ENCODE results near the gene HENMT1. TPM values are rescaled to one million over a fixed set of nuclear protein-coding genes. Genes with fewer than 3 reads are reported as not detected.

HENMT1 gene
- polyA plus RNA-seq, 4 donors, result 11.8 to 13.2 (median 12.3) TPM

DNA sequence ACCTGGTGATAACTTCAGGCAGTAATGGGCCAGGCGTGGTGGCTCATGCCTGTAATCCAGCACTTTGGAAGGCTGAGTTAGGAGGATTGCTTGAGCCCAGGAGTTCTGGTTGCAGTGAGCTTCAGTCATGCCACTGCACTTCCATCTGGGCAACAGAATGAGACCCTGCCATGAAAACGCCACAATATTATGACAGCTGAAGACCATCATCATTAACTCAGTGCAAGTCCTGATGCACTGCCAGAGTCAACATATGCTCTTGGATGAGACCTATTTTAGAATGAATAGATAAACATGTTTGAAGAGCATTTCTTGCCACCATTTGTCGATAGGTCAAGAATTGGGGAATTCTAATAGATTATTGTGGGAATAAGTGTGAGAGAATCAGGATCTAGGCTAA, 26.4 kb downstream of the HENMT1 start:
- no peak for DNase-seq (ENCODE audit: low read depth in 4 of 4, low spot score in 2 of 4)

DNA sequence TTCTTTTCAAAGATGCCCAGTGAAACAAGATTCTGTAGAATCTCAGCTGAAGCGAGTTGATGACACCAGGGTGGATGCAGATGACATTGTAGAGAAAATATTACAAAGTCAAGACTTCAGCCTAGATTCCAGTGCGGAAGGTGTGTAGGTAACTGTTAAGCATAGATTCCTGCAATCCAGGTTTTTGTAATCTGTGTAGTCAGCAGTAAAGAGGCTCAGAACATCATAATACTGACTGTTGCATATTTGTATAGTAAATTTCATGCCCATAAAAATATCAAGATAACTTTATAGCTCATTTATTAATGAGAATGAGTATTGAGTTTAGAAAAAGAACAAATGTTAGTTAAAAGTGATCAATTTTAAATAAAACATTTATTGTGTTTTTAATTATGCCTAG, 32.2 kb downstream of the HENMT1 start:
- no peak for DNase-seq (ENCODE audit: low read depth in 4 of 4, low spot score in 2 of 4)

DNA sequence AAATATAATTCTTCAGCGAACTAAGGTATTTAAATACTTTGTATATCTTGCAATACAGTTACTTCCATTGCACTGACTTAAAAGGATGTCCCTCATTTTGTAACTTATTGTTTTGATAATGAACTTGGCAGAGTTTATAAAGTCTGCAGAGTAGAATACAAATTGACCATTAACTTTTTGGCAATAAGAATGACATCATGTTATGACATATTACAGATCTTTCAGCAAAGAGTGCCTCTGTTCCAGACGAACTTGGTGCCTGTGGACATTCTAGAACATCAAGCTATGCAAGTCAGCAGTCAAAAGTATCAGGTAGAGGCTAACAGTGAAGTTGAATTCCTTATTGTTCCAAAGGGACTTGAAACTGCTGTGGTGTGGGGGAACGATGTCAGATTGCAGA, 32.9 kb downstream of the HENMT1 start:
- DNase-seq (ENCODE audit: low read depth in 4 of 4, low spot score in 2 of 4), result no peak

DNA sequence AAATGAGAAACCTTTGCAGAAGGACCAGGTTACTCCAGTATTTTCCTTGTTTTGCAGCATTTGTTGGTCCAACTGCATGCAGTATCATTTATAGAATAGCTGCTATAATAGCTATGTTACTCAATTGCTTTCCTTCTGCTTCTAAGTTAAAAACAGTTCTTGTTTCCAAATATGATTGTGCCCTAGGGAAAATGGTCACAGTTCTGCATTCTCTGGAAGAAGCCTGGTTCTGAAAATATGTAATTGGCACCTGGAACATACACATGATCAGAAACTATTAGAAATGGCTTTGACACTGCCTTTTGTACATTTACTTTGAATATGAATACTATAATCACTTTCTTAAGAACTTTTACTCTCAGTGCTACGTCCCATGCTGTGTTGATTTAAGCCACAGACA, 33.6 kb downstream of the HENMT1 start:
- no peak for DNase-seq (ENCODE audit: low read depth in 4 of 4, low spot score in 2 of 4)

DNA sequence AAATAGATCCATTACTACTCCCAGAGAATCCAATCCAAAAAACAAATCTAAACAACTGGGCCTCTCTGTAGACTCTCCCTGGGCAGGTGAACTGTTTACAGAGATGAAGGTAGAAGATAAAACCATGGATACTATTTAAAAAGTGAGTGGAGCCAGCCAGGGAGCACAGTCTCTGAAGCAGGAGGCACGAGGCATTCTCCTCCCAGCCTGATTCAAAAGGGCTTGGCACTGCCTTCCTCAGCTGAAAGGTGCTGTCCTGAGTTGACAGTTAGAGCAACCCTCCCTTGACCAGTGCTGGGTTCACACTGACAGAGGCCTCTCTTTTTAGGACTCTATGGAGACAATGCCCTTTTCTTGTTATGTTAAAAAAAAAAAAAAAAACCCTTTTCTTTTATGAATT, 36.8 kb downstream of the HENMT1 start:
- DNase-seq (ENCODE audit: low read depth in 4 of 4, low spot score in 2 of 4), result no peak

DNA sequence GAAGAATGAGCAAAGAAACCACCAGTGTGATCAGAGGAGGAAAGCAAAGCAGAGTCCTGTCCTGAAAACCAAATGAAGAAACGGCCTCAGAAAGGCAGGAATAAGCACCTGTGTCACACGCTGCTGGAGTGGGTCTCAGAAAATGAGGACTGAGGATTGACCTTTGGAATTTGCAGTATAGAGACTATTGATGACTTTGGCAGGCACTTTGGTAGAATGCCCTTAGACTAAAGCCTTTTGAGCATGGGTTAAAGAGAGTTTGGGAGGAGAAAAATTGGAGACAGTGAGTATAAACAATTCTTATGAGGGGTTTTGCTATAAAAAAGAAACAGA, 43.2 kb downstream of the HENMT1 start:
- DNase-seq (ENCODE audit: low read depth in 4 of 4, low spot score in 2 of 4), result no peak

DNA sequence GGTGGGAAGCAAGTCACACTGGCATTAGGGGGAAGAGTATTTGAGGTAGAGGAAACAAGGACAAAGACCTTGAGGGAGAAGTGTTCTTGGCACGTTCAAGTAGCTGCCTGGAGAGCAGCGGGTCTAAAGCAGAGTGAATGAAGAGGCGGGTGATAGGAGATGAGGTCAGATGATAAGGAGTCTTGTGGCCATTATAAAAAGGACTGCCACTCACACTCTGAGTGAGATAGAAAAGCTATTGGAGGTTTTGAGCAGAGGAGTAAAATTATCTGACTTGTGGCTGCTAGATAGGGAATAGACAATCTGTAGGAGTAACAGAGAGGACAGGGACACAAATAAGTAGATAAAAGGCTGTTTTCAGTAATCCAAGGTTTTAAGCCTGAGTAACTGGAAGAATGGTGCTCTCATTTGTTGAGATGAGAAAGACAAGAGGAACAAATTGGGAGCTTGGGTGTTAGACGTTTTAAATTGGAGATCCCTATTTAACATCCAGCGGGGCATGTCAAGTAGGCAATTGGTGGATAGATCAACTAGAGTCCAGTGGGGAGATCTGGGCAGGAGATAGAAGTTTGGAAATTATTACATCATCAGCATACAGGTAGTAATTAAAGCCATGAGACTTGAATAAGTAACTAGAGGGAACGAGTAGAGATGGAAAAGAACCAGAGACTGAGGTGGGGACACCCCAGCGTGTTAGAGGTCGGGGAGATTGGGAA, 43.7 kb downstream of the HENMT1 start:
- DNase-seq (ENCODE audit: low read depth in 4 of 4, low spot score in 2 of 4), result no peak

DNA sequence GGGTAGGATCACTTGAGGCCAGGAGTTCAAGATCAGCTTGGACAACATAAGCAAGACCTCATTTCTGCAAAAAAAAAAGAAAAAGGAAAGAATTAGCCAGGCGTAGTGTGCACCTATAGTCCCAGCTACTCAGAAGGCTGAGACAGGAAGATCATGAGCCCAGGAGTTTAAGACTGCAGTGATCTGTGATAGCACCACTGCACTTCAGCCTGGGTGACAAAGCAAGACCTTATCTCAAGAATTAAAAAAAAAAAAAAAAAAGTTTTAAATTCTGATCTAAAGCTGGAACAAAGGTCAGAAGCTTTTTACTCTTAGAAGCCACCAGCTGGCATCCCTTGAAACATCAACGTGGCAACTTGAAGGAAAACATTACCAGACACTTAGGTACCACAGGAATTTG, 45.3 kb downstream of the HENMT1 start:
- DNase-seq (ENCODE audit: low read depth in 4 of 4, low spot score in 2 of 4), result no peak

DNA sequence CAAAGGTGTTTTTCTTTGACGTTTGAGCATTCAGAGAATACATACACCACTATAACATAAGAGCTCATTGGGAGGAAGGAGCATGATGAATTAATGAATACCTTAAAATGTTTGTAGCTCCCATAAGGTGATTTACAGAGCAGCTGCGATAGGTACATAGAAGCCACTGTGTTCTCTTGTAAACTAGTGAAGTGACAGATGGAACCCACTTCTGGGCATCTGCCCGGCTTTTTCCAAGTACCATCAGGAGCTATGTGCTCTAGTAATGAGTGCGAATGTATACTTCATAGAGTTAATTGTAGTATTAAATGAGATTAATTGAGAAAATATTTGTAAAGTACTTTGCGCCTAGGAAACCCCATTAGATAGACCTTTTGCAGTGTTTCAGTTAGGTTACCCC, 48.4 kb downstream of the HENMT1 start:
- DNase-seq (ENCODE audit: low read depth in 4 of 4, low spot score in 2 of 4), result no peak

DNA sequence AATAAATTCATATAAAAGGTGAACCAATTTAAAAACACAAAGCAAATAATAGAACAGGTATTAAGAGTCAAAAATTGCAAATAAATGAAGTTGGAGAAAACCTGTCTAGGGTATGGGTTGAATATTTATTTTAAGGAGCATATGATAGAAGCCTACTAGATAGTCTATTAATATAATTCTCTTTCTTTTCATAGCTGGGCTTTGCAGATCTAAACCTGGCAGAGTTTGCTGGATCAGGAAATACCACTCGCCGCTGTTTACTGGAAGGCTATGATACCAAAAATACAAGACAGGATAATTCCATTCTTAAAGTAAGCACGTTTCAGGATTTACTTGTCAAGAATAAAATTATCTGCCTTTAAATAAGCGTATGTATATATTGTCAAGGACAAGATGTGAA, 48.9 kb downstream of the HENMT1 start:
- no peak for DNase-seq (ENCODE audit: low read depth in 4 of 4, low spot score in 2 of 4)

DNA sequence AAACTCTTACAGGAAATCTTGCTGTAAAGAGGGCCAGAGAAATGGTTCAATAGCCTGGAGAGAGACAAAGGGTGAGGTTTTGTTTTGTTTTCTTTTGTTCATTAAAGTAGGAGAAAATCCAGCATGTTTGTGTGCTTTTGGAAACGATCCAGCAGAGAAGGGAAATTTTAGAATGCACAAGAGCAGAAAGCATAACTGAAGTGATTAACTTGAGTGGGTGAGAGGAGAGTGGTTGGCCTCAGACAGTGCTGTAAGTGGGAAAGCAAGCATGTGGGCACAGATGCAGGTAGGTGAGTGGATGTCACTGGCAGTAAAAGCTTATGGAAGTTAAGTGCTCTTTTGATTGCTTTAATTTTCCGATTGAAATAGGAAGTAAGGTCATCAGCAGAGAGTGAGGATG, 50.8 kb downstream of the HENMT1 start:
- no peak for DNase-seq (ENCODE audit: low read depth in 4 of 4, low spot score in 2 of 4)

DNA sequence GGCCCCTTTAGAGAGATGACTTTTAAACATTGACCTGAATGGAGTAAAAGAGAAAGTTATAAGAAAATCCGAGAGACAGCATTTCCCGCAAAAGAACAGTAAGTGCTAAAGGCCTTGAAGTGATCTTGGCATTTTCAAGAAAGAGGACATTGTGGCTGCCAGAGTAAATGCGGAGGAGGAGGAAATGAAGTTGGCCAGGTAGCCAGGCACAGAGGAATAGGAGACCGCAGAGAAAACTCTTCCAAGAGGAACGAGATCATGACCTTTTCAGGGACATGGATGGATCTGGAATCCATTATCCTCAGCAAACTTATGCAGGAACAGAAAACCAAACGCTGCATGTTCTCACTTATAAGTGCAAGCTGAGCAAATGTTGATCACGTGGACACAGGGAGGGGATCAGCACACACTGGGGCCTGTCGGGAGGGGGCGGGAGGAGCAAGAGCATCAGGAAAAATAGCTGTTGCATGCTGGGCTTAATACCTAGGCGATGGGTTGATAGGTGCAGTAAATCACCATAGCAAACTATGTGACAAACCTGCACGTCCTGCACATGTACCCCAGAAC, 51.3 kb downstream of the HENMT1 start:
- no peak for DNase-seq (ENCODE audit: low read depth in 4 of 4, low spot score in 2 of 4)

DNA sequence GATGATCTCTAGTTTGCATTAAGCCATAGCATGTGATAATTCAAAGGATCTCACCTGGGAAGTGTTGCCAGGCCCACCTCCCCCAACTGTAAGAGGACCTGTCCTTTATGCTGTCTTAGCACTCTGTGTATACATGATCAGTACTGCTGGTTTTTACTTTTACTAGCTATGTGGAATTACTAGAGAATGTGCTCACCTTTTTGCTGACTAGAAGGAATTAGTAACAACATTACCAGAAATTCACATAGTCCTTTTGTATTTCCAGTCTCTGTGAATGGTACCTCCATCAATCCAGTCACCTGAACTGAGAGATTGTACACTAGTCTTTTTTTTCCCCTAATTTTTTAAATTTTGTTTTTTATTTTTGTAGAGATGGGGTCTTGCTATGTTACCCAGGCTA, 54.4 kb downstream of the HENMT1 start:
- DNase-seq (ENCODE audit: low read depth in 4 of 4, low spot score in 2 of 4), result no peak

DNA sequence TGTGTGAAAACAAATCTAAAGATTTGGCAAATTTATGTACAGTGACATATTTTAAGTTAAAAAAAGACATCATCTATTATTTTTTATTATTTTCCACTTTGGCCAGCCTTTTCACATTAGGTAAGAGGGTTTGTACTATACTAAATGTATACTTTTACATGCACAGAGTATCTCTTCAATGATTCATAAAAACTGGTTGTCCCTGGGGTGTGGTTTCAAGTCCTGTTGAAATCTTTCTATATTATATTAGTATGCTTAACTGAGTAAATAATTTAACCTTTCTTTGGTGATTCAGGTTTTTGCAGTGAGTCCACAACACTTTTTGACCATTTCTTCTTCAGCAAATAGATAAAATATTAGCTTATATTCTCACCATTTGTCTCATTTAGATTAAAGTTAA, 55.3 kb downstream of the HENMT1 start:
- no peak for DNase-seq (ENCODE audit: low read depth in 4 of 4, low spot score in 2 of 4)

DNA sequence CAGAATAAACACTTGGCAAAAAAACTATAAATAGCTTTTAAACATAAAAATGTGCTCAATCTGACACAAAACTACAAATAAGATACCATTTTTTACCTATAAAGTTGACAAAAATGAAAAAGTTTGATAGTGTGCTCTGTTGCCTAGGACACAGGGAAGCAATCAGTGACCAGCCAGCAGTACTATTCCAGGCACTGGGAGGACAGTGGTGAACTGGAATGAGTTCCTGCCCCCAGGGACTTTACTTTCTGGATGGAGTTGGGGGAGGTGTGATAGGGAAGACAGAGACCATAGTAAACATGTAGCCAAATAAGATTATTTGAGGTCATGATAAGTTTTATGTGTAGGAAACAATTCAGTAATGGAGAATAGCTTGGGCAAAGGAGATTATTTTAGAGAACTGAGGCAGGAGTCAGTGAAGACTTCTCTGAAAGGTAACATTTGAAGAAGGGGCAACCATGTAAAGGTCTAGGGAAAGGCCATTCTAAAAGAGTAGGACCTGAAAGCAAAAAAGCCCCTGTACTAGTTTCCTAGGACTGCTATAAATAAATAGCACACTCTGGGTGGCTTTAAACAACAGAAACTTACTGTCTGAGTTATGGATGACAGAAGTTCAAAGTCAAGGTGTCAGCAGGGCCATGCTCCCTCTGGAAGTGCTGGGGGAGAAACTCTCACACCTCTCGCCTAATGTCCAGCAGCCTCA, 59.0 kb downstream of the HENMT1 start:
- no peak for DNase-seq (ENCODE audit: low read depth in 4 of 4, low spot score in 2 of 4)

DNA sequence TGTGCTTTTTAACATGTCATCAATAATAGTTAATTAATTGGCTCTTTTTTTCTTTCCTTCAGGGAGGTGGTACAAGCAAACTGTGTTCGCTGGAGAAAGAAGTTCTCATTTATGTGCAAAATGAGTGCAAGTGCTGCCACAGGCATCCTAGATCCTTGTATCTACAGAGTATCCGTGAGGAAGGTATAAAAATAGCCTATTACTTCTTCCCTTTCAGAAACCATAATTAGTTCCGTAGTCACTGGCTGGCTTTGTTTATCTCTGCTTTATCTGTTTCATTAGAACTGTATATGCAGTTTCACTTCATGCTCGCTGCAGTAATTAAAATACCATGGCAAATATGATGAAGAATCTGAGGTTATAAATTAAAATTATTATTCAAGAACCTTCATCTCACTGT, 60.4 kb downstream of the HENMT1 start:
- no peak for DNase-seq (ENCODE audit: low read depth in 4 of 4, low spot score in 2 of 4)

DNA sequence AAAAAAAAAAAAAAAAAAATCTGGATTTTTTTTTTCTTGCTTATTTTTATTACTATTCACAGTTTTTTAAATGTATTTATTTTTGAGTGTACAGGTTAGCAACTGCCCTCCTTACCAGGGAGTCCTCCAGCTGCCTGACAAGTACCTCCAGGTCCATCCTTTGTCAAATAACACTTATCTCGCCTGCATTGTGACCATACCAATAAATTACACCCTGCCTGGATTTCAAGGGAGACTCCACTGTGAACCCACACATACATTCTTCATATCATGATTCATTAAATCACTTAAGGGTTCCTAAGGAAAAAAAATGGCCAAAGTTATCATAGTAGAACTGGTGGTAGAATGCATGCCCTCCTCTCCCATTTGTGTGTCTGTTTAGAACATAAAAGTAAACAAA, 62.6 kb downstream of the HENMT1 start:
- no peak for DNase-seq (ENCODE audit: low read depth in 4 of 4, low spot score in 2 of 4)

Other genes starting within 250 kb of the HENMT1 start
- not detected for gene NBPF6, start 210.8 kb downstream of the HENMT1 start, polyA plus RNA-seq (ENCODE audit: insufficient read length in 4 of 4)
- 10 to 100 TPM; 15.6 to 21.2 (median 19.2) TPM for gene EEIG2, start 101.0 kb downstream of the HENMT1 start, polyA plus RNA-seq (ENCODE audit: insufficient read length in 4 of 4)
- 10 to 100 TPM; 57.3 to 99.4 (median 80.4) TPM for gene PRPF38B, start 31.2 kb upstream of the HENMT1 start, polyA plus RNA-seq (ENCODE audit: insufficient read length in 4 of 4)
- not detected for gene FNDC7, start 51.8 kb upstream of the HENMT1 start, polyA plus RNA-seq (ENCODE audit: insufficient read length in 4 of 4)
- gene STXBP3, start 85.6 kb upstream of the HENMT1 start, polyA plus RNA-seq (ENCODE audit: insufficient read length in 4 of 4), result 10 to 100 TPM; 61.9 to 88.9 (median 67.3) TPM
- not detected for gene AKNAD1, start 196.0 kb upstream of the HENMT1 start, polyA plus RNA-seq (ENCODE audit: insufficient read length in 4 of 4)
- 10 to 100 TPM; 17.1 to 20.2 (median 18.5) TPM for gene GPSM2, start 215.9 kb upstream of the HENMT1 start, polyA plus RNA-seq (ENCODE audit: insufficient read length in 4 of 4)

Measured in left renal cortex interstitium (tissue), 4 donors.